ENCODE data around the gene MAP2K7.

MAP2K7 gene

GRCh38 chr19:7942981-7943443 lies 39.3 kb downstream of the MAP2K7 start:
- H3K27ac Mint-ChIP-seq = peak overlapping the region; percentile 100
- no peak for TF ChIP-seq CTCF (IDR thresholded peaks at IDR 0.05)
- peak overlapping the region; percentile 94 for H3K4me3 Mint-ChIP-seq
- H3K36me3 Mint-ChIP-seq (ENCODE audit: low read depth) = peaks cover 25% of the 10 kb centered on the region
- peaks cover 3% of the 10 kb centered on the region for H3K9me3 Mint-ChIP-seq
- no peaks in the 10 kb centered on the region for H3K27me3 Mint-ChIP-seq (ENCODE audit: low read depth, poor library complexity)
- no peak for DNase-seq
- H3K4me1 Mint-ChIP-seq = peaks cover 20% of the 10 kb centered on the region

GRCh38 chr19:7943444-7944176 lies 39.9 kb downstream of the MAP2K7 start, which contains the start of gene TIMM44:
Gene TIMM44, minus strand, starts transcription at chr19:7943666. Its CDS starts 15 bp downstream, at chr19:7943651.
- Mint-ChIP-seq H3K4me3 (peak within 1 kb of the TSS; percentile 94), H3K27ac (peak within 1 kb of the TSS; percentile 100), H3K27me3 (ENCODE audit: low read depth, poor library complexity) (no peaks in the 10 kb centered on the region), H3K9me3 (peaks cover 5% of the 10 kb centered on the region), H3K36me3 (ENCODE audit: low read depth) (peaks cover 27% of the 10 kb centered on the region), H3K4me1 (peaks cover 20% of the 10 kb centered on the region)
- TF ChIP-seq CTCF (IDR thresholded peaks at IDR 0.05) = no peak
- DNase-seq = peak; percentile 97

GRCh38 chr19:7944177-7944761 lies 40.6 kb downstream of the MAP2K7 start:
- H3K36me3 Mint-ChIP-seq (ENCODE audit: low read depth) = peaks cover 25% of the 10 kb centered on the region

DNA sequence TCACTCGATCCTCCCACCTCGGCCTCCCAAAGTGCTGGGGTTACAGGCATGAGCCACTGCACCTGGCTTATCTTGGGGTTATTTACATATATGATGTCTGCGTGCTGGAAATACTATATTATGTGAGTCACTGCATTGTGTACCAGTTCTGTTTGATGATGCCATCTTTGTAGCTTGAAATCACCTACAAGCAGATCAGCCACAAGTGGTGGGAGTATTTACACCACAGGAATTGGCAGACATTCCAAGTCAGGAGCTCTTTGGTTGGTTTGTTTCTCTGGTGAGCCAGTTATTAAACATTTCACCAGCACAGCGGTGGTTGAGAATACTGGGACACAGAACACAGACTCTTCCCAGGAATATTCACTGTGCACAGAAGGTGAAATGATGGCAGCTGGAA lies 44.3 kb downstream of the MAP2K7 start:
- no peak for TF ChIP-seq CTCF (IDR thresholded peaks at IDR 0.05)
- no peak for DNase-seq
- peaks cover 6% of the 10 kb centered on the region for H3K4me1 Mint-ChIP-seq
- peaks cover 15% of the 10 kb centered on the region for H3K36me3 Mint-ChIP-seq (ENCODE audit: low read depth)
- H3K9me3 Mint-ChIP-seq = peaks cover 5% of the 10 kb centered on the region
- H3K27ac Mint-ChIP-seq = no peak overlapping the region
- no peaks in the 10 kb centered on the region for H3K27me3 Mint-ChIP-seq (ENCODE audit: low read depth, poor library complexity)
- no peak overlapping the region for H3K4me3 Mint-ChIP-seq

More at GRCh38 chr19:7944177-7944761, 40.6 kb downstream of the MAP2K7 start:
- H3K4me3 Mint-ChIP-seq = peak overlapping the region; percentile 94
- peak; percentile 79 for TF ChIP-seq CTCF (IDR thresholded peaks at IDR 0.05)
- H3K4me1 Mint-ChIP-seq = peaks cover 20% of the 10 kb centered on the region
- peaks cover 5% of the 10 kb centered on the region for H3K9me3 Mint-ChIP-seq
- peak; percentile 87 for DNase-seq
- no peaks in the 10 kb centered on the region for H3K27me3 Mint-ChIP-seq (ENCODE audit: low read depth, poor library complexity)
- H3K27ac Mint-ChIP-seq = peak overlapping the region; percentile 100

GRCh38 chr19:7953060-7953459 lies 49.4 kb downstream of the MAP2K7 start:
- no peak for DNase-seq
- peaks cover 2% of the 10 kb centered on the region for H3K9me3 Mint-ChIP-seq
- no peak for TF ChIP-seq CTCF (IDR thresholded peaks at IDR 0.05)

More at GRCh38 chr19:7953060-7953459, 49.4 kb downstream of the MAP2K7 start:
- no peak overlapping the region for H3K27ac Mint-ChIP-seq
- peaks cover 9% of the 10 kb centered on the region for H3K4me1 Mint-ChIP-seq
- H3K36me3 Mint-ChIP-seq (ENCODE audit: low read depth) = peaks cover 17% of the 10 kb centered on the region
- H3K4me3 Mint-ChIP-seq = no peak overlapping the region
- no peaks in the 10 kb centered on the region for H3K27me3 Mint-ChIP-seq (ENCODE audit: low read depth, poor library complexity)

Measured in nephron progenitor cell (in vitro differentiated cells).